Endodermal cell (in vitro differentiated cells): Measurements from ENCODE around the gene RPS6KB1. TPM values are rescaled to one million over a fixed set of nuclear protein-coding genes. Genes with fewer than 3 reads are reported as not detected.

Source experiments
- DNase-seq: peaks from one replicate; pipeline ENCODE4 v3.0.0-alpha.2; 2017
- H3K27ac ChIP-seq: 2 replicates; pipeline ENCODE4 v1.5.1; 2013; ENCODE audit warnings: mild to moderate bottlenecking, low read depth, low read length, moderate library complexity
- H3K27me3 ChIP-seq: 2 replicates; pipeline ENCODE4 v1.6.1; 2013; ENCODE audit warnings: mild to moderate bottlenecking, low read length, moderate library complexity; ENCODE audit not compliant: insufficient read depth, control insufficient read depth, poor library complexity, severe bottlenecking
- H3K36me3 ChIP-seq: 2 replicates; pipeline ENCODE4 v1.7.0; 2013; ENCODE audit warnings: mild to moderate bottlenecking, low read length, moderate library complexity; ENCODE audit not compliant: control insufficient read depth, insufficient read depth
- H3K4me1 ChIP-seq: one replicate; pipeline ENCODE4 v1.7.0; 2013; ENCODE audit warnings: low read length; ENCODE audit not compliant: control insufficient read depth, insufficient read depth
- H3K4me3 ChIP-seq: 2 replicates; pipeline ENCODE4 v1.5.1; 2013; ENCODE audit warnings: mild to moderate bottlenecking, low read length, moderate library complexity
- H3K9ac ChIP-seq: 2 replicates; pipeline ENCODE4 v1.6.1; 2013; ENCODE audit warnings: mild to moderate bottlenecking, low read length, moderate library complexity; ENCODE audit not compliant: poor library complexity, severe bottlenecking; ENCODE audit errors: extremely low read depth
- H3K9me3 ChIP-seq: 2 replicates; pipeline ENCODE4 v1.6.1; 2013; ENCODE audit warnings: mild to moderate bottlenecking, low read length, moderate library complexity; ENCODE audit not compliant: control insufficient read depth
- H3K27ac Mint-ChIP-seq: 2 replicates; pipeline ENCODE4 v1.8.0; 2020; ENCODE audit warnings: mixed read lengths
- H3K27me3 Mint-ChIP-seq: 2 replicates; pipeline ENCODE4 v1.8.0; 2021; ENCODE audit warnings: mild to moderate bottlenecking, mixed read lengths; ENCODE audit not compliant: insufficient read depth
- H3K36me3 Mint-ChIP-seq: 2 replicates; pipeline ENCODE4 v1.8.0; 2020; ENCODE audit warnings: low read depth, mixed read lengths
- H3K4me1 Mint-ChIP-seq: 2 replicates; pipeline ENCODE4 v1.8.0; 2020; ENCODE audit warnings: mixed read lengths
- H3K4me3 Mint-ChIP-seq: 2 replicates; pipeline ENCODE4 v1.8.0; 2020; ENCODE audit warnings: mild to moderate bottlenecking, moderate library complexity, mixed read lengths
- H3K9me3 Mint-ChIP-seq: 2 replicates; pipeline ENCODE4 v1.8.0; 2020; ENCODE audit warnings: mild to moderate bottlenecking, mixed read lengths
- WGBS, 2 experiments: methylation state at CpG; one replicate each; pipeline versions ENCODE4 v1.1.5 to v1.1.7; 2013; ENCODE audit warnings: missing lambda C conversion rate in 2 of 2, mixed read lengths in 1 of 2; ENCODE audit not compliant: insufficient coverage in 1 of 2, insufficient read length in 1 of 2; 5-methylcytosine and 5-hydroxymethylcytosine counted together
- total RNA-seq, 2 donors: library from RNA; stranded (reverse); fragmentation: NEBNext Ultra II Directional in 1 of 2; extraction: Animal tissue kit (Norgen Biotek cat#: 25700) in 1 of 2; gene quantifications; 2 replicates in 1 of 2; 3 replicates in 1 of 2; pipeline ENCODE4 v1.2.1, GENCODE V29; 2021
- TF ChIP-seq, protein P1 (sequence below): fragments of 200-600 bp; sonication (generic); conservative IDR thresholded peaks from 2 replicates; pipeline ENCODE4 v1.5.0; 2021; ENCODE audit warnings: antibody characterized with exemption, mild to moderate bottlenecking

Gene RPS6KB1
- total RNA-seq, 2 donors from 2014 or later, result 22.3 to 31.5 TPM

DNA sequence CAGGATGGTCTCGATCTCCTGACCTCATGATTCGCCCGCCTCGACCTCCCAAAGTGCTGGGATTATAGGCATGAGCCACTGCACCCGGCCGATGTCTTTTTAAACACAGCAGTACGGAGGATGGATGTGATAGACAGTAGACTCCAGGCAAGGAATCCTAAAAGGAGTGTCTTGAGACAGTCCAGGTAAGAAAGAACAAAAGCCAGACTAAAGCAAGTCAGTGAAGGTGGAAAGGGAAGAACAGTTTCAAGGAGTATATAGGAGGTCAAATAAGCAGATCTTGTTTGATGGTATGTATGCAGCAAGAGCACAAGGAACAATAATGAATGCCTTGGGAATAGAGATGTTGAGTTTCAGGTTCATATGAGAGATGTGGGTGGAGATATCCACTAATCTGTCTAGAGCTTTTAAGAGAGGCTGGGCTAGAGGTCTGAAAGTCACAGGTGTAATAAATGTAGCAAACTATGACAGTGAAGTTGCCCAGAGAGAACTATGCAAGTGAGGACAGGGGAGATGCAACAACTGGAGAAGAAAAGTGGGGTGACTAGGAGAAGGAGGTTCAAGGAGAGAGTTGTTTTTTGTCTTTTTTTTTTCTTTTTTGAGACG lies 4.7 kb upstream of the RPS6KB1 start:
- no peaks in the 10 kb centered on the region for H3K9me3 ChIP-seq
- no peaks in the 10 kb centered on the region for H3K4me1 ChIP-seq
- no peak overlapping the region for H3K4me3 ChIP-seq
- Mint-ChIP-seq H3K4me3 (no peak overlapping the region), H3K4me1 (no peaks in the 10 kb centered on the region), H3K27me3 (no peaks in the 10 kb centered on the region), H3K27ac (no peak overlapping the region), H3K9me3 (no peaks in the 10 kb centered on the region), H3K36me3 (peaks cover 47% of the 10 kb centered on the region)
- TF ChIP-seq, protein P1, sequence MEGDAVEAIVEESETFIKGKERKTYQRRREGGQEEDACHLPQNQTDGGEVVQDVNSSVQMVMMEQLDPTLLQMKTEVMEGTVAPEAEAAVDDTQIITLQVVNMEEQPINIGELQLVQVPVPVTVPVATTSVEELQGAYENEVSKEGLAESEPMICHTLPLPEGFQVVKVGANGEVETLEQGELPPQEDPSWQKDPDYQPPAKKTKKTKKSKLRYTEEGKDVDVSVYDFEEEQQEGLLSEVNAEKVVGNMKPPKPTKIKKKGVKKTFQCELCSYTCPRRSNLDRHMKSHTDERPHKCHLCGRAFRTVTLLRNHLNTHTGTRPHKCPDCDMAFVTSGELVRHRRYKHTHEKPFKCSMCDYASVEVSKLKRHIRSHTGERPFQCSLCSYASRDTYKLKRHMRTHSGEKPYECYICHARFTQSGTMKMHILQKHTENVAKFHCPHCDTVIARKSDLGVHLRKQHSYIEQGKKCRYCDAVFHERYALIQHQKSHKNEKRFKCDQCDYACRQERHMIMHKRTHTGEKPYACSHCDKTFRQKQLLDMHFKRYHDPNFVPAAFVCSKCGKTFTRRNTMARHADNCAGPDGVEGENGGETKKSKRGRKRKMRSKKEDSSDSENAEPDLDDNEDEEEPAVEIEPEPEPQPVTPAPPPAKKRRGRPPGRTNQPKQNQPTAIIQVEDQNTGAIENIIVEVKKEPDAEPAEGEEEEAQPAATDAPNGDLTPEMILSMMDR, result no peak
- no peak overlapping the region for H3K9ac ChIP-seq
- WGBS, 2 experiments, result 94 to 99% methylated on average over 7 to 8 of the region's 8 CpGs
- DNase-seq, result no peak
- no peaks in the 10 kb centered on the region for H3K27me3 ChIP-seq
- peaks cover 28% of the 10 kb centered on the region for H3K36me3 ChIP-seq
- no peak overlapping the region for H3K27ac ChIP-seq

DNA sequence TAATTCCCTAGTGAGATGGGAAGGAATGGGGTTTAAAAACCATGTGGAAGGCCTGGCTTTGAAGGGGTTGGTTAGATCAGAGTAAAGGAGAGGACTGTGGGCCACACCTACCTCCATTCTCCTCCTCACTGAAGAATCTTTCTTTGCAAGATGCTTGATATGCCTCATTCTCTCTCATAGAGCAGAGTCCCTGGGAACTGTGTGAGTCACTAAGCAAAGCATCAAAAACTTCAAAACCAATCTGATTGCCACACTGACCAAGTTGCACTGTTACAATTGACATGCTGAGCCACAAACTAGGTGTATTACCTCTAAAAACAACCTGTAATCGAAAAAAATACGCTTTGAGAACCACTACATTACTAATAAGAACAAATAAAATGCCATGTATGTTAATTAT lies 2.2 kb upstream of the RPS6KB1 start:
- H3K27ac Mint-ChIP-seq, result no peak overlapping the region
- peaks cover 9% of the 10 kb centered on the region for H3K4me1 Mint-ChIP-seq
- Histone ChIP-seq H3K27ac (no peak overlapping the region), H3K9ac (no peak overlapping the region), H3K27me3 (no peaks in the 10 kb centered on the region), H3K36me3 (peaks cover 15% of the 10 kb centered on the region), H3K9me3 (no peaks in the 10 kb centered on the region), H3K4me1 (no peaks in the 10 kb centered on the region), H3K4me3 (no peak overlapping the region)
- no peaks in the 10 kb centered on the region for H3K9me3 Mint-ChIP-seq
- no peak for DNase-seq
- peaks cover 32% of the 10 kb centered on the region for H3K36me3 Mint-ChIP-seq
- TF ChIP-seq, protein P1, result no peak
- H3K27me3 Mint-ChIP-seq, result no peaks in the 10 kb centered on the region
- 91% methylated on average over 2 of the region's 2 CpGs; no CpG with 5 or more reads in 1 of the 2 experiments for WGBS, 2 experiments
- H3K4me3 Mint-ChIP-seq, result no peak overlapping the region

DNA sequence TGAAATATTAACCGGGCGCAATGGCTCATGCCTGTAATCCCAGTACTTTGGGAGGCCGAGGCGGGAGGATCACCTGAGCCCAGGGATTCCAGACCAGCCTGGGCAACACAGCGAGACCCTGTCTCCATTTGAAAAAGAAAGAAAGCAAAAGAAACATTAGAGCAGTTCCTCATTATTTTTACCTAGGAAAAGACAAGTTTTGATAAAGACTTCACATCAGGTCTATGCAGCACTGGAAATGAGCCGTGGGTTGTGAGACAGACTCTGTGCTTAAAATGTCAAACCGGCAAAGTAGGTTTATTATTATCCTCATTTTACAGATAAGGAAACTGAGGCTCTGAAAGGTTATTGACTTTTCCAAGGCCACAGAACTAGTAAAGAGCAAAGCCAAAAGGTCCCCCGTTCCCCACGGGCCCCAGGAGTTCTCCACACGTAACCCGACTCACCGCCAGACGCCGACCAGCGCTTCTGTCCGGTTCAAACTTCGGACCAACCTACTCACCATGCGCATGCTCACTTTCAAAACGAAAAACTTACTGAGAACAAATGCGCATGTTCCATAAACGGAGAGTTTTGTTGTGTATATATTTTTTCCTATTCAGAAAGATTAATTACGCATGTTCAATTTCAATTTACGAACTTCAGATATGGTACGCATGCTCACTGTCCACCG lies 534 bp upstream of the RPS6KB1 start:
- WGBS, 2 experiments, result 20 to 24% methylated on average over 16 to 22 of the region's 25 CpGs
- Histone ChIP-seq H3K4me3 (peak overlapping the region; percentile 89), H3K9ac (peak overlapping the region; percentile 35), H3K4me1 (no peaks in the 10 kb centered on the region), H3K9me3 (no peaks in the 10 kb centered on the region), H3K27me3 (no peaks in the 10 kb centered on the region), H3K36me3 (peaks cover 7% of the 10 kb centered on the region), H3K27ac (no peak overlapping the region)
- Mint-ChIP-seq H3K4me1 (peaks cover 9% of the 10 kb centered on the region), H3K9me3 (no peaks in the 10 kb centered on the region), H3K27ac (peak overlapping the region; percentile 93), H3K4me3 (peak overlapping the region; percentile 93), H3K36me3 (peaks cover 19% of the 10 kb centered on the region), H3K27me3 (no peaks in the 10 kb centered on the region)
- DNase-seq, result no peak
- TF ChIP-seq, protein P1, result no peak
